Transverse colon (tissue), 4 donors: ENCODE results near the gene WSCD2. TPM values are rescaled to one million over a fixed set of nuclear protein-coding genes. Genes with fewer than 3 reads are reported as not detected.

Experiments used
- DNase-seq: peaks from one replicate; pipeline ENCODE4 v3.0.0-alpha.2; 2019
- H3K27ac ChIP-seq, 4 donors: fragments of 200-600 bp; sonication (generic); 2 replicates each; pipeline ENCODE4 v1.5.1; 2016 to 2018; ENCODE audit warnings: inconsistent platforms in 4 of 4
- H3K27me3 ChIP-seq: fragments of 200-600 bp; sonication (generic); 2 replicates; pipeline ENCODE4 v1.5.1; 2017; ENCODE audit warnings: inconsistent platforms
- H3K36me3 ChIP-seq, 4 donors: fragments of 200-600 bp; sonication (generic); 2 replicates each; pipeline ENCODE4 v1.5.1; 2017 to 2019; ENCODE audit warnings: inconsistent platforms in 4 of 4
- H3K4me1 ChIP-seq, 4 donors: fragments of 200-600 bp; sonication (generic); 2 replicates each; pipeline ENCODE4 v1.5.1; 2017 to 2020; ENCODE audit warnings: inconsistent platforms in 4 of 4
- H3K4me3 ChIP-seq, 4 donors: fragments of 200-600 bp; sonication (generic); 1 replicate in 1 of 4; 2 replicates in 3 of 4; pipeline versions ENCODE4 v1.5.1 to v1.6.1; 2017 to 2019; ENCODE audit warnings: inconsistent platforms in 4 of 4
- H3K9me3 ChIP-seq, 2 donors: fragments of 200-600 bp; sonication (generic); 2 replicates each; pipeline ENCODE4 v1.5.1; 2017 to 2019; ENCODE audit warnings: inconsistent platforms in 2 of 2
- CTCF ChIP-seq, 5 experiments: fragments of 200-600 bp in 3 of 5; fragments of 450-650 bp in 2 of 5; sonication (generic) in 3 of 5; IDR thresholded peaks; 1 replicate in 2 of 5; 2 replicates in 3 of 5; pipeline ENCODE4 v1.5.1; 2016 to 2017; ENCODE audit warnings: antibody characterized with exemption in 5 of 5, inconsistent platforms in 3 of 5, mild to moderate bottlenecking in 2 of 5, moderate library complexity in 1 of 5
- EP300 ChIP-seq: sonication (generic); formaldehyde crosslinking; IDR thresholded peaks from one replicate; pipeline ENCODE4 v1.6.1; 2017; ENCODE audit warnings: antibody characterized with exemption, low read depth
- POLR2A ChIP-seq: fragments of 450-650 bp; IDR thresholded peaks from one replicate; pipeline ENCODE4 v1.6.1; 2016; ENCODE audit warnings: antibody characterized with exemption, mild to moderate bottlenecking, moderate library complexity
- POLR2AphosphoS5 ChIP-seq, 3 donors: sonication (generic); formaldehyde crosslinking; IDR thresholded peaks; one replicate each; pipeline ENCODE4 v1.6.1; 2016; ENCODE audit warnings: antibody characterized with exemption in 3 of 3
- WGBS, 2 donors: methylation state at CpG; one replicate each; pipeline ENCODE4 v1.1.5; 2018; ENCODE audit warnings: low coverage in 1 of 2; 5-methylcytosine and 5-hydroxymethylcytosine counted together
- in situ Hi-C, 4 donors: fragments of 200-750 bp; cut with MboI; loops; one replicate each; pipeline versions ENCODE4 v1.15.0 to v1.15.1; 2017; ENCODE audit warnings: low sequenced_read_pairs in 3 of 4, low pct_ligation_motif_present in 1 of 4, low pct_unique_long_range_greater_than_20kb in 1 of 4
- intact Hi-C: fragments of 100-400 bp; cut with DNase I; formaldehyde crosslinking; loops from one replicate; pipeline ENCODE4 v1.15.1; 2023; ENCODE audit warnings: low total_unique reads
- total RNA-seq, 4 donors: library from RNA; depleted of rRNA; stranded (reverse); fragments of >200 nt; gene quantifications; one replicate each; pipeline ENCODE4 v1.1.0, GENCODE V29; 2016

WSCD2 gene
- total RNA-seq, 4 donors from 2014 or later, result 0.16 to 46.6 (median 1.1) TPM; not detected in 1

DNA sequence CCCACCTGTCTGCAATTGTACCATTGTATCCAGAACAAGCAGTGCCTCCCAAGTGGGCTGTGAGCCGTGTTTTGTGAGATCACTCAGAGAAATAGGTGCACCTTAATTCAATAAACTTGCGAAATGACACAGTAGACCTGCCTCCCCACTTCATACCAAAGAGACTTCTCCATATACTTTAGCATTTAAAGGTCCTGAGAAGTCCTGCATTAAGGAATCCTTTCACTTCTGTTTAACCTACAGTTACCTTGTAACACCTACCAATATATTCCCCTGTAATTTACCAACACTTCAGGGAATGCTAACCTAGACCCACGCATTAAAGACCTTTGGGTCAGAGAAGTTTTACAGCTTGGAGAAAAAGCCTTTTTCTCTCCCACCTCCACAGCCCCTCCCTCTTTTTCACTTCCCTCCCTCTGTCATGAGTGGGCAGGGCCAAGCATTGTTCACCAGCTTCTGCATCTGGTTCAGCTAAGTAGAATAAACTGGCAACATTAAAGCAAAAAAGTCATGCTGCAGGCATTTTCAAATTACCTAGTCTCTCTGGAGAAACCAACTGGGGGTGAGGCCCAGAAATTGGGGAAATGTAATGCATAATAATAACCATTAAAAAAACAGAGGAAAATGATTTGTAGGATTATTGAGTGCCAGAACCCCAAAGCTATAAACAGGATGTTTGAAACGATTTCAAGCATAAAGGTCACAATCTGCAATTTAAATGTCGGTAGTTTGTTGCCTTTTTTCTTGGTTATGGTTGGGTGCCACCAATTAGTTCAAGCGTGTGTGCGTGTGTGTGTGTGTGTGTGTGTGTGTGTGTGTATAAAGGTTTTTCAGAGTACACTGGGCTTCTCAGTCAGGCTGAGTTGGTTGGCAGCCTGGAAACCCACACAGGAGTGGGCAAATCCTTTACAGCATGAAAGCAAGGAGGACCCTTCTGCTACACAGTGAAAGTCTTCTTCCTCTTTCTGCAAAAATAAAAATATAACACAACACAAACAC lies 13.7 kb upstream of the WSCD2 start:
- no peak for DNase-seq
- Histone ChIP-seq H3K36me3 (no peaks in the 10 kb centered on the region), H3K9me3 (no peaks in the 10 kb centered on the region), H3K27ac (peak overlapping the region in 1 of 4 donors; percentile 74), H3K27me3 (no peaks in the 10 kb centered on the region), H3K4me3 (no peak overlapping the region), H3K4me1 (peaks cover 0 to 10% (median 0%) of the 10 kb centered on the region in 4 donors)
- WGBS, 2 donors, result 20 to 35% methylated on average over 5 to 7 of the region's 7 CpGs
- intact Hi-C loops, result no loop called here
- no peak for TF ChIP-seq POLR2A
- no peak for TF ChIP-seq POLR2AphosphoS5 (IDR thresholded peaks at IDR 0.05)
- TF ChIP-seq CTCF (IDR thresholded peaks at IDR 0.05), result no peak
- in situ Hi-C loops, result no loop called here

- H3K27ac ChIP-seq, result peak overlapping the region in 1 of 4 donors; percentile 25
- no peaks in the 10 kb centered on the region for H3K9me3 ChIP-seq
- H3K27me3 ChIP-seq, result no peaks in the 10 kb centered on the region
- TF ChIP-seq CTCF (IDR thresholded peaks at IDR 0.05) (no peak), POLR2A (no peak), POLR2AphosphoS5 (IDR thresholded peaks at IDR 0.05) (no peak), EP300 (no peak)
- in situ Hi-C loops, result no loop called here
- WGBS, 2 donors, result 67 to 86% methylated on average over 2 to 4 of the region's 4 CpGs
- intact Hi-C loops, result no loop called here
- no peak for DNase-seq
- H3K36me3 ChIP-seq, result no peaks in the 10 kb centered on the region
- peaks cover 0 to 10% (median 0%) of the 10 kb centered on the region in 4 donors for H3K4me1 ChIP-seq
- H3K4me3 ChIP-seq, result no peak overlapping the region
Measured at GRCh38 chr12:108116254-108116653, 12.8 kb upstream of the WSCD2 start.

- in situ Hi-C loops, result no loop called here
- peaks cover 0 to 10% (median 0%) of the 10 kb centered on the region in 4 donors for H3K4me1 ChIP-seq
- WGBS, 2 donors, result 70 to 75% methylated on average over 1 of the region's 1 CpG
Measured at GRCh38 chr12:108116699-108117098, 12.4 kb upstream of the WSCD2 start.

More at GRCh38 chr12:108116699-108117098, 12.4 kb upstream of the WSCD2 start:
- no peaks in the 10 kb centered on the region for H3K27me3 ChIP-seq
- H3K27ac ChIP-seq, result no peak overlapping the region
- no peaks in the 10 kb centered on the region for H3K9me3 ChIP-seq
- TF ChIP-seq EP300 (no peak), CTCF (IDR thresholded peaks at IDR 0.05) (no peak), POLR2AphosphoS5 (IDR thresholded peaks at IDR 0.05) (no peak), POLR2A (no peak)
- H3K36me3 ChIP-seq, result no peaks in the 10 kb centered on the region
- no peak for DNase-seq
- no peak overlapping the region for H3K4me3 ChIP-seq
- intact Hi-C loops, result no loop called here
